Stimulated activated CD4-positive, alpha-beta T cell treated with anti-CD3 and anti-CD28 coated beads, TNF-alpha, amount 100 ng/mL, for 24 hours (primary cell): Measurements from ENCODE around the gene SLC22A7.

ENCODE experiments used
- DNase-seq, 3 experiments: peaks; one replicate each; pipeline ENCODE4 v3.0.0-alpha.2; 2020; ENCODE audit warnings: low read depth in 3 of 3

SLC22A7 gene

GRCh38 chr6:43297644-43298564 is at the start of gene SLC22A7:
Gene SLC22A7, plus strand, starts transcription at chr6:43298260. Its CDS starts 99 bp downstream, at chr6:43298359.
- no peak for DNase-seq

- no peak for DNase-seq
These were observed 49.3 kb upstream of the SLC22A7 start for GRCh38 chr6:43248791-43249190.

- DNase-seq = no peak
These were observed 47.1 kb upstream of the SLC22A7 start for GRCh38 chr6:43250992-43251373.

- no peak for DNase-seq
These were observed 44.7 kb upstream of the SLC22A7 start for GRCh38 chr6:43253401-43253800.

GRCh38 chr6:43254138-43254817 is 43.8 kb upstream of the SLC22A7 start:
- DNase-seq = peak in 1 of 3 experiments; percentile 12

- DNase-seq = no peak
These were observed 43.2 kb upstream of the SLC22A7 start for GRCh38 chr6:43254846-43255245.

- DNase-seq = no peak
These were observed 42.5 kb upstream of the SLC22A7 start for GRCh38 chr6:43255408-43256054.

- no peak for DNase-seq
These were observed 41.2 kb upstream of the SLC22A7 start for GRCh38 chr6:43256670-43257366.

- DNase-seq = no peak
These were observed 40.5 kb upstream of the SLC22A7 start for GRCh38 chr6:43257367-43258145.

- DNase-seq = no peak
These were observed 39.9 kb upstream of the SLC22A7 start for GRCh38 chr6:43258180-43258579.

- no peak for DNase-seq
These were observed 39.0 kb upstream of the SLC22A7 start for GRCh38 chr6:43258807-43259686.

- DNase-seq = no peak
These were observed 37.3 kb upstream of the SLC22A7 start for GRCh38 chr6:43260791-43261190.

GRCh38 chr6:43261198-43261597 is 36.9 kb upstream of the SLC22A7 start:
- DNase-seq = no peak

- no peak for DNase-seq
These were observed 35.9 kb upstream of the SLC22A7 start for GRCh38 chr6:43262000-43262779.

- DNase-seq = no peak
These were observed 35.2 kb upstream of the SLC22A7 start for GRCh38 chr6:43262780-43263313.

- peak; percentile 55 to 78 (median 59) for DNase-seq
These were observed 34.5 kb upstream of the SLC22A7 start for GRCh38 chr6:43263314-43264178.

- no peak for DNase-seq
These were observed 33.4 kb upstream of the SLC22A7 start for GRCh38 chr6:43264599-43265145.

- no peak for DNase-seq
These were observed 32.5 kb upstream of the SLC22A7 start for GRCh38 chr6:43265564-43265963.
